LNCAP (cell line): ENCODE data around the gene COX6B2.

Source experiments
- TF ChIP-seq, protein P1 (sequence below): fragments of 450-650 bp; IDR thresholded peaks from 2 replicates; pipeline ENCODE4 v1.5.1; 2017; ENCODE audit warnings: mild to moderate bottlenecking

Gene COX6B2

DNA sequence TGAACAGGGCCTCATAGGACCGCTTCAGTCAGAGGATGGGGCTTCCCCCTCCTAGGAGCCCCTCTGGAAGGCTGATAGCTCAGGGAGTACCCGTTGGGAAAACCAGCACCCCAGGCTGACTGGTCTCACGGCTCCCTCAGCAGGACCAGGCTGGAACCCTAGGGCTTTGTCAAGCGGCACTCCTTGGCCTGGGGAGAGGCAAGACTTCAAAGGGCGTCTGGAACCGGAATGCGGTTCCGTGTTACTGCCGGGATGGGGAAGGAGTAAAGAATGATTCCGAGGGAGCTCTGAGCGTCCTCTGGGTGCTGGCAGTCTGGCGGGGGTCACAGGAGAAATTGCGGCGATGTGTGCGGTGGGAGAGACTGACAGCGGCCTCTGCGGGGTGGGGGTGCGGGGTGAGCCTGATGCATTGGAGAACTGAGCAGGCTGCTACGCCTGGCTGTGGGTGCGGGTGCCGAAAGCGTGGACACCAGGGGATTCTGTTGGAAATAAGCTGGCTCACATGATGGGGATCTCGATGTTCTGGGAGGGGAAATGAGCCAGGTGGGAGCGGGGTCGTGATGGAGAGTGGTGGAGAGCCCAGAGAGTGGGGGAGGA, 1.9 kb downstream of the COX6B2 start:
- TF ChIP-seq, protein P1, sequence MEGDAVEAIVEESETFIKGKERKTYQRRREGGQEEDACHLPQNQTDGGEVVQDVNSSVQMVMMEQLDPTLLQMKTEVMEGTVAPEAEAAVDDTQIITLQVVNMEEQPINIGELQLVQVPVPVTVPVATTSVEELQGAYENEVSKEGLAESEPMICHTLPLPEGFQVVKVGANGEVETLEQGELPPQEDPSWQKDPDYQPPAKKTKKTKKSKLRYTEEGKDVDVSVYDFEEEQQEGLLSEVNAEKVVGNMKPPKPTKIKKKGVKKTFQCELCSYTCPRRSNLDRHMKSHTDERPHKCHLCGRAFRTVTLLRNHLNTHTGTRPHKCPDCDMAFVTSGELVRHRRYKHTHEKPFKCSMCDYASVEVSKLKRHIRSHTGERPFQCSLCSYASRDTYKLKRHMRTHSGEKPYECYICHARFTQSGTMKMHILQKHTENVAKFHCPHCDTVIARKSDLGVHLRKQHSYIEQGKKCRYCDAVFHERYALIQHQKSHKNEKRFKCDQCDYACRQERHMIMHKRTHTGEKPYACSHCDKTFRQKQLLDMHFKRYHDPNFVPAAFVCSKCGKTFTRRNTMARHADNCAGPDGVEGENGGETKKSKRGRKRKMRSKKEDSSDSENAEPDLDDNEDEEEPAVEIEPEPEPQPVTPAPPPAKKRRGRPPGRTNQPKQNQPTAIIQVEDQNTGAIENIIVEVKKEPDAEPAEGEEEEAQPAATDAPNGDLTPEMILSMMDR, result no peak

GRCh38 chr19:55352040-55352439, 2.5 kb downstream of the COX6B2 start:
- TF ChIP-seq, protein P1, result no peak

DNA sequence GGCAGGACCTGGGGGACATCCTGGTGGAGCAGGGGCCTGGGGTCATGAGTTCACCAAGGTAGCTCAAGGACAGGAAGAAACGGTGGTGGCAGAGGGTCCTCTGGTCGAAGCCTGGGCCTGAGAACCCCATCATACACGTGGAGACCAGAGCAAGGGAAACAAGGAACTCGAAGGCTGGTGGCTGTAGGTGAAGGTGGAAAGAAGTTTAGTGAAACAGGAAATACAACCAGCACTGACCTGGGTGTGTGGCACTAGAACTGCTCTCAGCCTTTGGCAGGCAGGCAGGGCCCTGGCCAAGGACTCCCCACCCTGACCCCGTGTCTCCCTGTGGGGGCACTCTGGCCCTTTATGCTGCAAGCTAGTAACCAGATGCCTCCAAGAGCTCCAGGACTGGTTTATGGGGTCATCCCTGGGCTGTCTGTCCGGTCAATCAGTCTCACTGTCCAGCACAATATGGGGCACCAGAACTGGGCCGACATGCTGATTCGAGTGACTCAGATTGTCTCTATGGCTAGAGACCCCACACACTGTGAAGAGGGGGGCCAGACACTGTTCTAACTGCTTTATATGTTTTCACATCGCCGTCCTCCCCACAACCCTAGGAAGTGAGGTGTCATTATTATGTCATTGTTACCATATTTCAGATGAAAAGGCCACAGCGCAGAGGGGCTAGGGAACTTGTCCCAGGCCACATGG, 3.8 kb downstream of the COX6B2 start:
- TF ChIP-seq, protein P1, result no peak

DNA sequence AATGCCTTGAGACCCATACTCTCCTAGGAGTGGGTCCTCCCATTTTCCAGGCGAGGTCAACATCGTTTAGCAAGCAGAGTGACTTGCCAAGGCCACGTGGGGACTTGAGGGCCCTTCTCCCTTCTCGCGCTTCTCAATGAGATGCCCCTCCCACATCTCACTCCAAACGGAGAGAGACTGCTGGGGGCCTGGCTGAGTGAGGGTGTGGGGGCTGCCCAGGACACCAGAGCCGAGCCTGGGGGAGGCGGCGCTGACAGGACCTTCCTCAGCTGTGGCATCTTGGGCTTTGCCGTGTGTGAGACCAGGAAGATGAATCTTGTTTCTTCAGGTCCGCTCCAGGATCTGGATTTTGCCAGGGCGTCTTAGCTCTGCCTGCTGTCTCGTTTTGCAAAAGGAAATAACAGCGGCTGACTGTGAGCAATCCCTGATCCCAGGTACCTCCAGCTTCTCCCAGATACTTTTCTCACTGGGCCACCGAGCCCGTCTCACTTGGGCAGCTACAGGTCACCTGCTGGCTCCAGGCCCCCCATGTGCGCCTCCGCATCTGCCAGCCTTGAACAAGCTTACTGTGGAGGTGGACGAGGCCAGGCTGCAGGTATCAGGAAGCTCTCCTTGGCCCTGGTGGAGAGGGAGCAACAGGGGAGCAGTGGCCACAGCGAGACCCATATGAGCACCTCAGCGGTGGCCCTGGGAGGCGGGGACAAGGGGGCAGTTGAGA, 6.0 kb downstream of the COX6B2 start:
- TF ChIP-seq, protein P1, result no peak

- TF ChIP-seq, protein P1, result no peak
These were observed 7.0 kb downstream of the COX6B2 start for GRCh38 chr19:55347442-55348009.

DNA sequence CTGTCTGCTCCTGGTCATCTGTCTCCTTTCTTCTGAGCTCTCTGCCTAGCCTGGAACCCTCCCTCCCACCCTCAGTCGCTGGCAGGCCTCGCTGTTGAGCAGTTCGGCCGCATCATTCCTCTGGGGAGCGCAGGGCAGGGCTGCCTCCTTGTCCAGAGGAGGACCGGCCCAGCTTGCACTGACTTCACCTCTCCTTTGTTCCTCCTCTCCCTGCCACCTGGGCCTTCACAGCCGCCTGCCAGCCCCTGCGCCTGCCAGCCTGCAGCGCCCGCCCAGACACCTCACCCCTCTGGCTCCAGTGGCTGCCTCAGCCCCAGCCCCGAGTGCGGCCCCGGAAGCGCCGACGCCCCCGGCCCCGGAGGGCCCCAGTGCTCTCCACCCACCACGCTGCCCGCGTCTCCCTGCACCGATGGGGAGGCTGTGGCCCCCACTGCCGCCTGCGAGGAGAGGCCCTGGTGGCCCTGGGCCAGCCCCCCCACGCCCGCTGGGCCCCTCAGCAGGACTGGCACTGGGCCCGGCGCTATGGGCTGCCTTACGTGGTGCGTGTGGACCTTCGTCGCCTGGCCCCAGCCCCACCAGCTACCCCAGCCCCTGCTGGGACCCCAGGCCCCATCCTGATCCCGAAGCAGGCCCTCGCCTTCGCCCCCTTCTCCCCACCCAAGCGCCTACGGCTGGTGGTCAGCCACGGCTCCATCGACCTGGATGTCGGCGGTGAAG, 7.6 kb downstream of the COX6B2 start:
- TF ChIP-seq, protein P1, result no peak
